HFFc6 (cell line): ENCODE measurements around the gene CDH22. TPM values are rescaled to one million over a fixed set of nuclear protein-coding genes. Genes with fewer than 3 reads are reported as not detected.

ENCODE experiments used
- DNase-seq: peaks from one replicate; pipeline ENCODE4 v3.0.0-alpha.2; 2018
- H3K27ac Mint-ChIP-seq: 2 replicates; pipeline ENCODE4 v1.8.0; 2020; ENCODE audit warnings: mild to moderate bottlenecking, mixed read lengths
- H3K27me3 Mint-ChIP-seq: 2 replicates; pipeline ENCODE4 v1.8.0; 2021; ENCODE audit warnings: mild to moderate bottlenecking, moderate library complexity, mixed read lengths; ENCODE audit not compliant: insufficient read depth
- H3K36me3 Mint-ChIP-seq: 2 replicates; pipeline ENCODE4 v1.8.0; 2021; ENCODE audit warnings: low read depth, mixed read lengths
- H3K4me1 Mint-ChIP-seq: 2 replicates; pipeline ENCODE4 v1.8.0; 2020; ENCODE audit warnings: low read depth, mixed read lengths
- H3K4me3 Mint-ChIP-seq: 2 replicates; pipeline ENCODE4 v1.8.0; 2020; ENCODE audit warnings: mild to moderate bottlenecking, moderate library complexity, mixed read lengths
- H3K9me3 Mint-ChIP-seq: 2 replicates; pipeline ENCODE4 v1.8.0; 2020; ENCODE audit warnings: mild to moderate bottlenecking, mixed read lengths
- CTCF ChIP-seq: fragments of 200-600 bp; sonication (generic); IDR thresholded peaks from 2 replicates; pipeline ENCODE4 v1.5.0; 2021; ENCODE audit warnings: antibody characterized with exemption, mild to moderate bottlenecking
- total RNA-seq, 6 experiments: library from RNA; stranded (reverse); fragmentation: NEBNext Ultra II Directional; extraction: Animal tissue kit (Norgen Biotek cat#: 25700); gene quantifications; 2 replicates in 1 of 6; 3 replicates in 5 of 6; pipeline ENCODE4 v1.2.3, GENCODE V29; 2021

Gene CDH22
- total RNA-seq, 6 experiments from 2014 or later: not detected

GRCh38 chr20:46283426-46284039 is 24.8 kb downstream of the CDH22 start:
- H3K4me3 Mint-ChIP-seq: no peak overlapping the region
- H3K36me3 Mint-ChIP-seq: no peaks in the 10 kb centered on the region
- no peak for DNase-seq
- H3K27ac Mint-ChIP-seq: no peak overlapping the region
- no peaks in the 10 kb centered on the region for H3K9me3 Mint-ChIP-seq
- TF ChIP-seq CTCF: no peak
- no peaks in the 10 kb centered on the region for H3K4me1 Mint-ChIP-seq
- H3K27me3 Mint-ChIP-seq: peaks cover 19% of the 10 kb centered on the region

GRCh38 chr20:46282669-46283068 is 25.6 kb downstream of the CDH22 start:
- H3K27me3 Mint-ChIP-seq: peaks cover 19% of the 10 kb centered on the region
- TF ChIP-seq CTCF: no peak
- no peak overlapping the region for H3K4me3 Mint-ChIP-seq
- H3K4me1 Mint-ChIP-seq: no peaks in the 10 kb centered on the region
- no peaks in the 10 kb centered on the region for H3K36me3 Mint-ChIP-seq
- no peaks in the 10 kb centered on the region for H3K9me3 Mint-ChIP-seq
- DNase-seq: no peak
- H3K27ac Mint-ChIP-seq: no peak overlapping the region

- no peak for DNase-seq
- H3K4me1 Mint-ChIP-seq: no peaks in the 10 kb centered on the region
- no peak for TF ChIP-seq CTCF
- H3K4me3 Mint-ChIP-seq: no peak overlapping the region
- no peaks in the 10 kb centered on the region; the same call in 1 of the 2 replicates for H3K9me3 Mint-ChIP-seq
- H3K27me3 Mint-ChIP-seq: peaks cover 25% of the 10 kb centered on the region
- no peaks in the 10 kb centered on the region for H3K36me3 Mint-ChIP-seq
- H3K27ac Mint-ChIP-seq: no peak overlapping the region
Measured at GRCh38 chr20:46279103-46279502, 29.2 kb downstream of the CDH22 start.

- H3K4me1 Mint-ChIP-seq: no peaks in the 10 kb centered on the region
- no peaks in the 10 kb centered on the region for H3K36me3 Mint-ChIP-seq
- H3K4me3 Mint-ChIP-seq: no peak overlapping the region
- no peaks in the 10 kb centered on the region; the same call in 1 of the 2 replicates for H3K9me3 Mint-ChIP-seq
- no peak overlapping the region for H3K27ac Mint-ChIP-seq
- peaks cover 19% of the 10 kb centered on the region for H3K27me3 Mint-ChIP-seq
- TF ChIP-seq CTCF: no peak
- DNase-seq: no peak
Measured at GRCh38 chr20:46277602-46278001, 30.7 kb downstream of the CDH22 start.

GRCh38 chr20:46276531-46276930 is 31.8 kb downstream of the CDH22 start:
- Mint-ChIP-seq H3K4me1 (no peaks in the 10 kb centered on the region), H3K36me3 (no peaks in the 10 kb centered on the region), H3K27ac (no peak overlapping the region), H3K27me3 (peaks cover 19% of the 10 kb centered on the region), H3K4me3 (no peak overlapping the region), H3K9me3 (no peaks in the 10 kb centered on the region; the same call in 1 of the 2 replicates)
- DNase-seq: no peak
- no peak for TF ChIP-seq CTCF

- no peak overlapping the region for H3K4me3 Mint-ChIP-seq
- no peaks in the 10 kb centered on the region; the same call in 1 of the 2 replicates for H3K9me3 Mint-ChIP-seq
- TF ChIP-seq CTCF: no peak
- no peak for DNase-seq
- H3K36me3 Mint-ChIP-seq: no peaks in the 10 kb centered on the region
- H3K4me1 Mint-ChIP-seq: no peaks in the 10 kb centered on the region
- H3K27me3 Mint-ChIP-seq: peaks cover 17% of the 10 kb centered on the region
- no peak overlapping the region for H3K27ac Mint-ChIP-seq
Measured at GRCh38 chr20:46275091-46275490, 33.2 kb downstream of the CDH22 start.
